Mesenteric fat pad (tissue), 1 donor: ENCODE results near the gene ADGRG6. TPM values are rescaled to one million over a fixed set of nuclear protein-coding genes. Genes with fewer than 3 reads are reported as not detected.
"Not testable (repeated sequence)": the region's sequence is repeated elsewhere in the genome, so short reads cannot be mapped to it uniquely, and the experiment has no call there.

Source experiments
- DNase-seq: peaks from one replicate; pipeline ENCODE4 v3.0.0-alpha.2; 2020; ENCODE audit warnings: low spot score
- total RNA-seq: library from RNA; stranded (reverse); fragmentation: NEBNext Ultra II Directional; extraction: Animal tissue kit (Norgen Biotek cat#: 25700); gene quantifications from one replicate; pipeline ENCODE4 v1.2.1, GENCODE V29; 2021
- donor health status: DM: yes; HTN: yes; CAD: no.

The ADGRG6 gene
- total RNA-seq, 1 donor from 2014 or later: 8.0 TPM

DNA sequence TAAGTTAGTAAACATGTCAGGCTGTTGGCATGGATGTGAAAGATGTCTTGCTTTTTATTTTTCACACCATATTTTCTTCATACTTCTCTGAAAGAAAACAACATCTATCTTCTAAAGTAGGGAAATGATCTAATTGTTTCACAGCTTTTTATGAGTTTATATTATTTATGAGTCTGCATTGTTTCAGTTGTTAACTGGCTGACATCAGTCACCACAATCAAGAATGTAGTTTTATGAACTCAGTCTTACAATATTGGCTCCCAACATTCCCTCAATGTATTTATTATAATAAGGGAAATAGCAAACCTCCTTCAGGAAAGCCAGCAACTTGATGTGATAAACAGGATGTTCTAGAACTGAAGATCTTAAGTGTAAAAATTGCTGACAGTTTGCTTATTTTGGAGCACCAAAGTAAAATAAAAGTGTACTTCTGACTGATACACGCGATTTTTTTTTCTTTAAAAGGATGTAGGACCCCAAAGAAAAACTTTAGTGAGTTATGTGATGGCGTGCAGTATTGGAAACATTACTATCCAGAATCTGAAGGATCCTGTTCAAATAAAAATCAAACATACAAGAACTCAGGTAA, 106.0 kb downstream of the ADGRG6 start:
- no peak for DNase-seq

DNA sequence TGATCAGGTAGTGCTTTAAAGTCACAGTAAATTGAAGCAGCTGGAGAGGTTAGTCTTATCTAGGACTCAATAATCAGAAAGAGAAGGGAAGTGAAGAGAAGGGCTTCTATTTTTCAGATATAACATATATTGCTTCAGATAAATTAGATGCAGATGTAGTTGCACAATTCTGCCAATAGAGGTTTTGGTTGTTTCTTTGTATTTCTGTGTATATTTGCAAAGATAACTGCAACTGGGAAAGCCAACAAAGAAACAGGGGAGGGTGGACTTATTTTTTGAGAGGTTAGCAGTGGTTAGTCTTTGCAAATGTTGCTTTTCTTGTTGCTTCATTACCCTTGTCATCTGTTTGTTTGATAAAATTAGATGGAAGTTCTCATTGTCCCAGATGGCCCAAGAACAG, 106.6 kb downstream of the ADGRG6 start:
- no peak for DNase-seq

DNA sequence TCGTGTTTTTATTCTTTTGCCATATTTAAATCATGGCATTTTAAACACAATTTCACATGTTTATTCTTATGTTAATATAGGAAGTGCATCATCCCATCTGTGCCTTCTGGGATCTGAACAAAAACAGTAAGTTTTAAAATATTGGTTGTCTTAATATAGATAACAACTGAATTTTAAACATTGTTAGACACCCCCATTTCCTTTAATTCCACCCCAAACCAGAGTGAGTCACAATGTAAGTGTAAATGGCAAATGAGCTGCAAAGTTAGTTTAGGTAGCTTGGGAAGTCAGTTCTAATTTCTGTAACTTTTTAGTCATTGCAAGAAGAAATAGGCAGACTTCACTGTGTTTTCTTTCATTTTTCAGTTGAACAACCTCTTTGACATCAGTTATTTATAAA, 108.0 kb downstream of the ADGRG6 start:
- DNase-seq: no peak

DNA sequence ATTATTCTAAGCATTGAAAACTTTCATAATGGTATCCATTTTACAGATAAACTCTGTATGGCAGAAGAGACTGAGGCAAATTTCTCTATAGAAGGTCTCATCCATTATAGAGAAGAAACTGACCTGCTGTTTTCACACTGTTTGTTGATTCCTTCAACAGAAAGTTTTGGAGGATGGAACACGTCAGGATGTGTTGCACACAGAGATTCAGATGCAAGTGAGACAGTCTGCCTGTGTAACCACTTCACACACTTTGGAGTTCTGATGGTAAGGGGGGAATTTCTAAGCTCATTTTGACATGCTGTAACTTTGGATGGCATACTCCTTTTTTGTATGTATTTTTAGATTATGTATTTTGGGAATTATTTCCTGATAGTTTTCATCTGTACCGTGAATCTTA, 109.3 kb downstream of the ADGRG6 start:
- no peak for DNase-seq

DNA sequence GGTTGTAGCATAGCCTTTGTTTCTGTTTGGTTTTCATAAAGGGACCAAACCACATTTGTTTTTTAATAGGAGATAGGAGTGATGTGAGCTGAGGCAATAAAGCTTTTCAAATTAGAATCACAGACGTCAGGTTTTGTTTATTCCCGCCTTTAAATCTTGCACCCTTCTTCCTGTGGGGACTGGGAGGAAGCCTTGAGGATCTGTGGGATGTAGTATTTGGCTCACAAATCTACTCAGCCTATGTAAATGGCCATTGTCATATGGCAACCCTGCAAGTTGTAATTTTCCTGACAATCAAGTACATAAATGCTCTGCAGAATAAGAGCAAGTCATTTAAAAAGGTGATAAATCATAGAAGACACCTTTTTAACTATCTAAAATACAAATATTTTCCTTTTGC, 110.4 kb downstream of the ADGRG6 start:
- no peak for DNase-seq

DNA sequence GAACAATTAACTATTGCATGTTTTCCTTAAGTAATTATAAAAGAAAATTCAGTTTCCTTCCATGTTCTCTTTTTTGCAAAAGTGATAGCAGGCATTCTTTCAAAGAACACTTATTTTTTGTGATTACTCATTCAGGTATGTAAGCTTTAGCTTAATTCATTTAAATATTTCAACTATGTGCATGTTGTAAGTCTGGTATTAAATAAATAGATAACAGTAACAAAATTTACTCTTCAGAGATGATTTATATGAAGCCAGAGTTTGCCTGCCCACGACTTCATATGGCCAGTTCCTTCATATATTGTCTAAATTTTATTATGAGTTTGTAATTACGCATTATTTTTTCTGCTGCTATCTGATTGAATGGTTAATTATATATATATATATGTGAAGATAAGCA, 110.9 kb downstream of the ADGRG6 start:
- no peak for DNase-seq

DNA sequence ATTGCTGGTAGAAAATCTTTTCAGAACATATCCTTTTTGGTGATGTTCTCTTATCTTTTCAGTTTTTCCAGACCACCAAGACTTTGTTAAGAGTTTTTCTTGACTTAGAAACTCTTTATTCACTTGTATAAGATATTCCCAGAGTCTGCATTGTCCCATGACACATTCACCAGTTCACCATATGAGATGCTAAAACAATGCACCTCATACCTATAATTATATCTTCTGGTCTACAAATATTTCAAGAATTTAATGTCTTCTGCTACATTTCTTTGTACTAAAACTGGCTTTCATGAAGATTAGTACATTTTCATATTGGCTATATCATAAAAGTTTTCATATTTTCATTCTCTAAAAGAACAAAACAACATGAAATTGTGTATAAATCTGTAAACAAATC, 111.3 kb downstream of the ADGRG6 start:
- DNase-seq: no peak

DNA sequence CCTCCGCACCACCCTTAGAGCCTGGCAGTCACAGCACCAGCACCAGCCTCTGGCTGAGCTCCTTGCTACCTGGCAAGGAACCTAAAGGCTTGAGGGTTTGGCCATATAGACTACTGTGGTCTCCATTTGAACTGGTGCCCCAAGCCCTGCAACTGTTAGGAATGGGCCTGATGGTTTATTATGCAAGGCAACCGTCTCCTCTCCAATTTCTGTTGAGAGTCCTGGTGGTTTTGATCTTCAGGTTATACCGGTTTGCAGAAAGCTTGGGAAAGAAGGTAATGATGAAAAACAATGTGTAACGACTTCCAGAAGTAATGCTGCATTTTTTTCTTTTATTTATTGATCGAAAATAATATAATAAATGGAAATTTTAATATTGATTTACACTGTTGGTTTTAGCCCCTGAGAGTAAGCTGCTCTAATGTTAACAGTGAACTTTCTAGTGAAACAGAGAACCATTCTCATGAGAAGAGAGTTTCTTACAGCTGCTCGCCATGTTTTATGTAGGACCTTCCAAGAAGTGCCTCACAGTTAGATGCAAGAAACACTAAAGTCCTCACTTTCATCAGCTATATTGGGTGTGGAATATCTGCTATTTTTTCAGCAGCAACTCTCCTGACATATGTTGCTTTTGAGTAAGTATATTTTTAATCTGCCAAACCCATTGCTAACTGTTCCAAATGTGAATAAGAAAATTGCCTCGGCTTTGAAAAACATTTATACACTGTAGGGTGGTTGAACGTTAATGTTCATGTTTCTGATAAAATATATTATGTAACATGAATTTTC, 112.8 kb downstream of the ADGRG6 start:
- no peak for DNase-seq

DNA sequence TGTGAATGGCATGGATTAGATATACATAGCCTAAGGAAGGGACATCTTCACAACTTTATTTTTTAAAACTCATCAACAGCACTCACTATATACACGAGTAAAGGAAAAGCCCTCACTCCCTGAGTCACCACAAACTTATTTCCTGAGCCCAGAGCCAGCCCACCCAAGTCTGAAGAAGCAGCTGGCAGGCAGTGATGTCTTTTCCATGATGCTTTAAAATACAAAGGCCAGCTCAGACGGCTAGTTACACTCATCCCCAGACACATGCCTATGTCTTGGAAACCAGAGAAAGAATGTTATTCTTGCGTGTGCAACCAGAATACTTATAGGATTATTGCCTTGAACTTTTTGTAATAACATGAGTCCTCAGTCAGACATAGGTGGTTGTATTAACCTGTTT, 114.4 kb downstream of the ADGRG6 start:
- DNase-seq: no peak

DNA sequence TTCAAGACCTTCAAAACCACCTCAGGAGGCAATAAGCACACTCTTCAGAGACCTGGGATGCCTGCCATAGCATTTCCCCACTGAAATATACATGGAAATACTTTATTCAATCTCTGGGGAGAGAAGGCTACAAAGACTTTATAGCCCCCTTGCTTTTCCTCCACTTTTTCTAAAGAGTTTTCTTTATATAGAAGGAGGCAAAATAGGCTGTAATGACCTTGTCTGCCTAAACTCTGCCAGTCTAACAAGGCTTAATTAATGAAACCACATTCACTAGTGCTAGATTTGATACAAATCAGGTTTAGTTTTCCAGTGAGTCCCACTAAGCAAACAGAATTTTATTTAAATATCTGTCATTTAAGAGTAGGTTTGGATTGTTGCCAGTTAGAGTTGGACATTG, 114.9 kb downstream of the ADGRG6 start:
- DNase-seq: no peak

DNA sequence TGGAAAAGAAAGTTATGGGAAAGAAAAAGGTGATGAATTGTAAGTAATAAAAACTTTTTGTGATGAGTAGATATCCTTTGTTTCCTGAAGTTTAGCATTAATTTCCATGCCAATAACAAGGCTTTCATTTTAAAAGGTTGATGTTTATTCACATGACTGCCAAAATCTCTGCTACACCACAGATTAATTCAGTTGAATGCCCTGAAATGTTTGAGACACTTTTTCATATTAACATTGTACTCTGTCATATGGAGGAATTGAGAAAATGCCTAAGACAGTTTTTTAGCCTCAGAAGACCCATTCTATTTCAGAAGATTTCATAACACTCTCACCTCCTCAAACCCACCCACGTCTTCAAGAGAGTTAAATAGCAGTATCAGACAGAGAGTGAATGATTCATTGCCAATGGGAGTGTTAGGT, 115.5 kb downstream of the ADGRG6 start:
- no peak for DNase-seq

DNA sequence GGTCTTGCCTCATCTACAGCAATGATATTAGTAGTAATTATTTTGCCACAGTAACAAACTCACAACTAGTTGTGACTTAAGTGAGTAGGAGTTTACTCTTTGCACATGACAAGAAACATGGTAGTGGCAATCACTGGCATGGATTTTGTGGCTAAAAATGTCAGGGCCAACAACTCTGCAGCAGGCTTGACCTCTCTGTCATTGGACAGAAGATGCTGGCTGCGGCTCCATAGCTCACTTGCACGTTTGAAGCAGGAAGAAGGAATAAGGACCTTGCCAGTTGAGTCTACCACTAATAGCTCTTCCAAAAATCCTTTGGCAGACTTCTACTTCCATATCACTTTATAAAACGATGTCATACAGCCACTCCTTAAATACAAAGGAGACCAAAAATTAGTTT, 117.3 kb downstream of the ADGRG6 start:
- no peak for DNase-seq

DNA sequence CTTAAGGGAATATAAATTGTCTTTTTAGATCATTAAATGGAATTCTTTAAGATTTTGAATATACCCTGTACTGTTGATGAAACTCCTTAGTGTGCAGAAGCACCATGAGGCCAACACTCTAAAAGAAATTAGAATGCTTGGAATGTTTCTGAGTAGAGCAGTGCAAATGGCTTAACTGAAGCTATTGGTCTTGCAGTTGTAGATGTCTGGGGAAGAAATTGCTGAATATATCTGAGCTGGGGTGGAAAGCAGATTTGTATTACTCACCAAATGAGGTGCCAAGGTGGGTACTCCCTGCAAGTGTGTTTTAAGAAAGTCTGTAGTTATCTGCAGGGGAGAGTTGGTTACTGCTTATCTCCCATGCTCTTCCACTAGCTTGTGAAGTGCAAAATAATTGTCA, 119.0 kb downstream of the ADGRG6 start:
- DNase-seq: no peak

DNA sequence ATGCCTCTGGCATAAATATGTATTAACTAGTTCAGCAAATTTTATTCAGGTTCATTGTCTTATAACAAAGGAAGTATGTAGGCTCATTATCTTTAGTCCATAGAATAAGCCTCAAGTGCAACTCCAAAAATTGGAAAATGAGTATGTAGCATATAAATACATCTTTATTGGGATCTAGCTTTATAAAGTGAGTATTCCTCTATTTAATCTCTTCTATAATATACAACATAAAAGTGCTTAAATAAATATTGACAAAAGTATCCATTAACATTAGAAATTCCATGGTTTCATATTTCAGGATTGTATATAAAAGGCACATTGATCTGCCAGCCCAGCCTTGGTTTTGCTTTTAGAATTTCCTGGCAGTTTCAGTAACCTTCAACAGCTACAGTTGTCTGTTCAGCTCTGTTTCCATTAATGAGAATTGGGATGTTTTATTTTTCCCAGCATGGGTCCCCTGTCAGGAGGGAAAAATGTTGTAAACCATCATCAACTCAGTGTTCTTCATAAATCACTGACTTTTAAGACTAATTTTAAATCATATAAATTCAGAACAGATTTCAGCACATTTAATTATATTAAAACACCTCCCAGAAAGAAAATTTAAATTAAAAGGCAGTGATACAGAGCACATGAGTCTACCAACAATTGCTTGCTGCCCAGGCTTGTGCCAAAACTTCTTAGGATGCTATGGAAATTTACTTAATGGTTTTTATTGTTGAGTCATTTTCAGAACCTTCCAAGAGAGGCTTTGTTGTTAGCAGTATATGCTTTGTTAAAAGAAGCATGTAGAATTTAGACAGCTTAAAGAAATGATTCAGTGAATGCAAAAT, 119.7 kb downstream of the ADGRG6 start:
- no peak for DNase-seq

DNA sequence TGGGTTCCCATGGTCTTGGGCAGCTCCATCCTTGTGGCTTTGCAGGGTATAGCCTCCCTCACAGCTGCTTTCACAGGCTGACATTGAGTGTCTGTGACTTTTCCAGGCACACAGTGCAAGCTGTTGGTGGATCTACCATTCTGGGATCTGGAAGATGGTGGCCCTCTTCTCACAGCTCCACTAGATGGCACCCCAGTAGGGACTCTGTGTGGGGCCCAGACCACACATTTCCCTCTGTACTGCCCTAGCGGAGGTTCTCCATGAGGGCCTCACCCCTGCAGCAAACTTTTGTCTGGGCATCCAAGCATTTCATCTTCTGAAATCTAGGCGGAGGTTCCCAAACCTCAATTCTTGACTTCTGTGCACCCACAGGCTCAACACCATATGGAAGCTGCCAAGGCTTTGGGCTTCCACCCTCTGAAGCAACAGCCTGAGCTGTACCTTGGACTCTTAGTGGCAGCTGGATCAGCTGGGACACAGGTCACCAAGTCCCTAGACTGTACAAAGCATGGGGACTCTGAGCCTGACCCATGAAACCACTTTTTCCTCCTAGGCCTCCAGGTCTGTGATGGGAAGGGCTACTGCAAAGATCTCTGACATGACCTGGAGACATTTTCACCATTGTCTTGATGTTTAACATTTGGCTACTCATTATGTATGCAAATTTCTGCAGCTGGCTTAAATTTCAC, 124.8 kb downstream of the ADGRG6 start:
- DNase-seq: not testable (repeated sequence)

DNA sequence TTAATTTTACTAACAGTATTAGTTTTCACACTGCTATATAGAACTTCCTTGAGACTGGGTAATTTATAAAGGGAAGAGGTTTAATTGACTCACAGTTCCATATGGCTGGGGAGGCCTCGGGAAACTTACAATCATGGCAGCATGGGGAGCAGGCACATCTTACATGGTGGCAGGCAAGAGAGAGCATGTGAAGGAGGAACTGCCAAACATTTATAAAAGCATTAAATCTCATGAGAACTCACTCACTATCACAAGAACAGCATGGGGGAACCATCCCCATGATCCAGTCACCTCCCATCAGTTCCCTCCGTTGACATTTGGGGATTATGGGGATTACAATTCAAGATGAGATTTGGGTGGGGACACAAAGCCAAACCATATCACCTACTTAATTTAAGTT, 126.7 kb downstream of the ADGRG6 start:
- DNase-seq: not testable (repeated sequence)

DNA sequence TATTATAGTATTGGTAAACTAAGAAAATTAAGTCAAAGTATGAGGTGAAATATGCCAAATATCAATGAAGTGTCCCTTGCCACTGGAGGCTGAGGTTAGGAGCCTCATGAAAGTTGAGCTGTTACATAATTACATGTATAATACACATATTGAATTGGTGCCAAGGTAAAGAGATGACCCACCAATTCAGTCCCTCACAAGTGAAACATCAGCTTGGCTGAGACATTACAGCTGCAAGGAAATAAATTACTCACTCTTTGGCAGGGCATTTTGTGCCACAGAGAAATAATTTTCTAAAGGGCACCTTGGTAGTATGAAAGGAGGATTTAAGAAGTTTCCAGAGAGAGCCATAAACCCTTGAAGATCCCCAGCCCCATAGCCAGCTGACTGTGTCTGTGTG, 127.4 kb downstream of the ADGRG6 start:
- no peak for DNase-seq

DNA sequence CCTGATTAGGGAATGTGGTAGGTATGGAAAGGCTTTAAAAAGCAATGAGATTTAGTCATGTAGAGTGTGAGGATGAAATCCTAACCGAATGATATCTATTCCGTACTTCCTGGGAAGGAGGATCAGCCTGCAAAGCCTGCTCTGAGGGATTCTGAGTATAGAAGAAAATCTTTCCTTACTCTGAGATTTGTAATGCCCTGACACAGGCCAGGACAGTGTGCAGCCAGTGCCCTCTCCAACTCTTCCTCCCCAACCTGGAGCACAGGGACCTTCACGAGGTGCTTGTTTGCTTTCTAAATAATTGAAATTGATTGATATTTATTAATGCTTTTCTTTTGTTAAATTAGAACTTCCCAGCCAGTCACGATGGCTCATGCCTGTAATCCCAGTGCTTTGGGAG, 131.6 kb downstream of the ADGRG6 start:
- no peak for DNase-seq

DNA sequence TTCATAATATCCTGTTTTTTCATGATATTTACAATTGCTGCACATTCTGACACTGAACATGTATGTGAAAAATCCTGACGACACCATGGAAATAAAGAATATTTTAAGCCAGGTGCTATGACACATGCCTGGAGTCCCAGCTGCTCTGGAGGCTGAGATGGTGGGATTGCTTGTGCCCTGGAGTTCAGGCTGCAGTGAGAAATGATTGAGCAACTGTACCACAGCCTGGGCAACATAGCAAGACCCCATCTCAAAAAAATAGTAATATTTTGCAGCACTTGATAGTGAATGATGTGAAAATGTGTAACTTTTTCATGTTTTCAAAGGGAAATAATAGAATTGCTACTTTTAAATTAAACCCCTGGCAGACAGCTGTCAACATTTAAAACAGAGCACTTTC, 137.1 kb downstream of the ADGRG6 start:
- no peak for DNase-seq

DNA sequence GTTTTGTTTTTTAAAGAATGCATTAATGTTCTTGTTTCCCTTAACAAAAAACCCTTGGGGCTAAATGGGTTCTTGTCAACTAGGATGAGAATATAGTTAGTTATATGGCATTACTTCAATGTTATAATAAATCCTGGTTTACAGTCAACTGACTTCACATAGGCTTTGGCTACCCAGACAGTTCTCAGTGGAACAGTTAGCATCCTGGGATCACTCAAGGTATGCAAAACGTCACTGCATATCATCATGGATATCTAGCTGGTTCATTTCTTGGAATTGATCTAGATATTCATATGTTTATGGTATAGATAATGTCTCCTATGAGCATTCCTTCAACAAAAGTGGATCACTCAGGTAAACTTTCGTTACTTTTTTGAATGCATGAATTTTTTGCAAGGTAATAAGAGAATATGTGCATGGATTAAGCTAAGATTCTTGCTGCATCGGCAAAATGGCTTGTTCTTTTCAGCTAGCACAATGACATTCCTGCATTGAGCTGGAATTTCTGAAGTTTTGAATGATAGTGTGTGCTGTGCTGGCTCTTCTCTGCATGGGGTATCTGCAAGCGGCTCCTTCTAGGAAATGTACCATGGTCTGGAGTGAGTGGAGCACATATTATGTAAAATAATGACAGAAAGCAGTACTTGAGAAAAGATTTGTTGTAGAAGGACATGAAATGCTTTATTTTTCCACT, 138.9 kb downstream of the ADGRG6 start:
- DNase-seq: no peak

DNA sequence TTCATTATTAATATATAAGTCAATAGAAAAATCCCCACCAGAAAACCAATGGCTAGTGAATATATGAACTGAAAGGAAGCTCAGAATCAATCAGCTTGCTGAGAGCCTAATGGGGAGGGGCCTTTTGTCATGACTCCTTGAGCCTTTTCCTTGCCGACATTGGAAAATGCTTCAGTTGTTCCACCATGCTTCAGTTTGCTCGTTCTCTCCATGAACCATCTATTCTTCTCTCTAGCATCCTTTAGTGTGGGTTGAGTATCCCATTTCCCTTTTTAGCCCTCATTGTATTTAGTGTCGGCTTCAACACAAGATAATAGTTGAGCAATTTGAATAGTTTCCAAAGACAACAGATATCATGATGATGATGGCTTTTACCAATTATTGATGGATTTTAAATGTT, 139.9 kb downstream of the ADGRG6 start:
- DNase-seq: no peak
